MM.1S (cell line): ENCODE data around the gene TFDP1.

Experiments
- DNase-seq: peaks from one replicate; pipeline ENCODE4 v3.0.0-alpha.2; 2015
- H2AFZ ChIP-seq: fragments of 300-600 bp; sonication (generic); 2 replicates; pipeline ENCODE4 v1.6.0; 2016; ENCODE audit warnings: antibody characterized with exemption, low read length
- H3F3A ChIP-seq: fragments of 300-600 bp; sonication (generic); 2 replicates; pipeline ENCODE4 v1.6.1; 2016; ENCODE audit warnings: mild to moderate bottlenecking, antibody characterized with exemption, low read length, moderate library complexity, mixed read lengths; ENCODE audit not compliant: insufficient read depth
- H3K27ac ChIP-seq: fragments of 300-600 bp; sonication (generic); 2 replicates; pipeline ENCODE4 v1.5.1; 2016; ENCODE audit warnings: mild to moderate bottlenecking, low read length
- H3K27me3 ChIP-seq: fragments of 300-600 bp; sonication (generic); replicated peaks from 2 replicates; pipeline ENCODE4 v1.6.0; 2016; ENCODE audit warnings: low read length; ENCODE audit not compliant: insufficient read depth
- H3K36me3 ChIP-seq: fragments of 300-600 bp; sonication (generic); replicated peaks from 2 replicates; pipeline ENCODE4 v1.6.1; 2016; ENCODE audit warnings: mild to moderate bottlenecking, low read length, mixed read lengths; ENCODE audit not compliant: insufficient read depth
- H3K4me1 ChIP-seq: fragments of 300-600 bp; sonication (generic); 2 replicates; pipeline ENCODE4 v1.6.1; 2016; ENCODE audit warnings: low read length, mixed read lengths
- H3K4me2 ChIP-seq: fragments of 300-600 bp; sonication (generic); 2 replicates; pipeline ENCODE4 v1.6.0; 2016; ENCODE audit warnings: low read depth, low read length
- H3K4me3 ChIP-seq: fragments of 300-600 bp; sonication (generic); 2 replicates; pipeline ENCODE4 v1.5.1; 2016; ENCODE audit warnings: low read length, mixed read lengths
- H3K79me2 ChIP-seq: fragments of 300-600 bp; sonication (generic); 2 replicates; pipeline ENCODE4 v1.6.1; 2016; ENCODE audit warnings: mixed run types, low read length, mixed read lengths
- H3K9ac ChIP-seq: fragments of 300-600 bp; sonication (generic); 2 replicates; pipeline ENCODE4 v1.6.1; 2016; ENCODE audit warnings: low read length, mixed read lengths
- H3K9me2 ChIP-seq: fragments of 300-600 bp; sonication (generic); replicated peaks from 2 replicates; pipeline ENCODE4 v1.6.1; 2016; ENCODE audit warnings: mild to moderate bottlenecking, low read length, mixed read lengths; ENCODE audit not compliant: insufficient read depth
- H3K9me3 ChIP-seq: fragments of 300-600 bp; sonication (generic); replicated peaks from 2 replicates; pipeline ENCODE4 v1.6.1; 2016; ENCODE audit warnings: mild to moderate bottlenecking, low read length, mixed read lengths; ENCODE audit not compliant: insufficient read depth
- H4K20me1 ChIP-seq: fragments of 300-600 bp; sonication (generic); 2 replicates; pipeline ENCODE4 v1.6.1; 2016; ENCODE audit warnings: mild to moderate bottlenecking, low read length, moderate library complexity, mixed read lengths; ENCODE audit not compliant: insufficient read depth
- CTCF ChIP-seq: fragments of 300-600 bp; sonication (generic); IDR thresholded peaks from 2 replicates; pipeline ENCODE4 v1.5.1; 2016; ENCODE audit warnings: antibody characterized with exemption, low read length, mixed read lengths
- EZH2 ChIP-seq: fragments of 300-600 bp; sonication (generic); optimal IDR thresholded peaks from 2 replicates; pipeline ENCODE3; 2017; ENCODE audit warnings: low read depth, mild to moderate bottlenecking, antibody characterized with exemption, low read length, mixed read lengths
- EZH2phosphoT487 ChIP-seq: fragments of 300-600 bp; sonication (generic); IDR thresholded peaks from 2 replicates; pipeline ENCODE4 v1.6.1; 2018; ENCODE audit warnings: antibody characterized with exemption, low read length

TFDP1 gene

GRCh38 chr13:113550453-113550852, 34.1 kb upstream of the TFDP1 start:
- no peak overlapping the region for H3K27ac ChIP-seq
- no peaks in the 10 kb centered on the region for H3K9me3 ChIP-seq
- no peaks in the 10 kb centered on the region for H3K4me1 ChIP-seq
- no peaks in the 10 kb centered on the region for H4K20me1 ChIP-seq
- no peaks in the 10 kb centered on the region for H3F3A ChIP-seq
- H3K9ac ChIP-seq, result no peak overlapping the region
- H3K36me3 ChIP-seq, result no peaks in the 10 kb centered on the region
- no peaks in the 10 kb centered on the region for H3K27me3 ChIP-seq
- no peaks in the 10 kb centered on the region for H3K9me2 ChIP-seq
- no peaks in the 10 kb centered on the region for H3K79me2 ChIP-seq
- TF ChIP-seq EZH2 (no peak), CTCF (no peak), EZH2phosphoT487 (no peak)
- no peak overlapping the region for H3K4me2 ChIP-seq
- no peak overlapping the region for H2AFZ ChIP-seq
- H3K4me3 ChIP-seq, result no peak overlapping the region
- no peak for DNase-seq

GRCh38 chr13:113551081-113552000, 33.2 kb upstream of the TFDP1 start:
- Histone ChIP-seq H3K27me3 (no peaks in the 10 kb centered on the region), H3K9me3 (no peaks in the 10 kb centered on the region), H3K36me3 (no peaks in the 10 kb centered on the region), H2AFZ (no peak overlapping the region), H3K4me3 (no peak overlapping the region), H3K79me2 (no peaks in the 10 kb centered on the region), H3F3A (no peaks in the 10 kb centered on the region), H4K20me1 (no peaks in the 10 kb centered on the region), H3K4me1 (no peaks in the 10 kb centered on the region), H3K9ac (no peak overlapping the region), H3K4me2 (no peak overlapping the region), H3K9me2 (no peaks in the 10 kb centered on the region), H3K27ac (no peak overlapping the region)
- TF ChIP-seq EZH2 (no peak), CTCF (no peak), EZH2phosphoT487 (no peak)
- no peak for DNase-seq

- Histone ChIP-seq H3K4me1 (no peaks in the 10 kb centered on the region), H3K9me2 (no peaks in the 10 kb centered on the region), H2AFZ (no peak overlapping the region), H3K79me2 (no peaks in the 10 kb centered on the region), H3K9ac (no peak overlapping the region), H4K20me1 (no peaks in the 10 kb centered on the region), H3F3A (no peaks in the 10 kb centered on the region), H3K27me3 (no peaks in the 10 kb centered on the region), H3K4me2 (no peak overlapping the region), H3K36me3 (no peaks in the 10 kb centered on the region), H3K4me3 (no peak overlapping the region), H3K27ac (no peak overlapping the region), H3K9me3 (no peaks in the 10 kb centered on the region)
- DNase-seq, result no peak
- TF ChIP-seq CTCF (no peak), EZH2 (no peak), EZH2phosphoT487 (no peak)
These were observed 32.5 kb upstream of the TFDP1 start for GRCh38 chr13:113552079-113552478.
